ENCODE results near the gene TNFSF9.

DNA sequence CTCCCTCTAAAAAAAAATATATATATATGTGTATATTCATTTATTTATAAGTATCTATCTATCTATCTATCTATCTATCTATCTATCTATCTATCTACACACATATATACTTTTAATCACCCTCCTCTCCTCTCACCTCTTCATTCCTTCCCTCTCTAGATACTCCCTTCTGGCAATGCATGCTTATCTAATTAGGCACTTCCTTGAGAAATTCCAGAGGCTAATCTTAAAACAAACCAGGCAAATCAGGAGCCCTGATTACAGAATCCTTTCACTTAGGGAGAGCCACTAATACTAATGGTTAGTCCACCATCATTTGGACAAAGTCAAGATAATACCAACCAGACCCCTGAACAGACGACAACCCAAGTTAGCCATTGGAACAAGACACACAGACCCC is 42.5 kb downstream of the TNFSF9 start:
- TF ChIP-seq POLR2A (IDR thresholded peaks at IDR 0.05; ENCODE audit: low read depth, low read length) (no peak), POLR2AphosphoS5 (IDR thresholded peaks at IDR 0.05; ENCODE audit: low read depth, low read length) (no peak)
